Measurements from ENCODE around the gene SLC7A4.

GRCh38 chr22:21067901-21068680 lies 35.7 kb upstream of the SLC7A4 start:
- TF ChIP-seq, protein P1, sequence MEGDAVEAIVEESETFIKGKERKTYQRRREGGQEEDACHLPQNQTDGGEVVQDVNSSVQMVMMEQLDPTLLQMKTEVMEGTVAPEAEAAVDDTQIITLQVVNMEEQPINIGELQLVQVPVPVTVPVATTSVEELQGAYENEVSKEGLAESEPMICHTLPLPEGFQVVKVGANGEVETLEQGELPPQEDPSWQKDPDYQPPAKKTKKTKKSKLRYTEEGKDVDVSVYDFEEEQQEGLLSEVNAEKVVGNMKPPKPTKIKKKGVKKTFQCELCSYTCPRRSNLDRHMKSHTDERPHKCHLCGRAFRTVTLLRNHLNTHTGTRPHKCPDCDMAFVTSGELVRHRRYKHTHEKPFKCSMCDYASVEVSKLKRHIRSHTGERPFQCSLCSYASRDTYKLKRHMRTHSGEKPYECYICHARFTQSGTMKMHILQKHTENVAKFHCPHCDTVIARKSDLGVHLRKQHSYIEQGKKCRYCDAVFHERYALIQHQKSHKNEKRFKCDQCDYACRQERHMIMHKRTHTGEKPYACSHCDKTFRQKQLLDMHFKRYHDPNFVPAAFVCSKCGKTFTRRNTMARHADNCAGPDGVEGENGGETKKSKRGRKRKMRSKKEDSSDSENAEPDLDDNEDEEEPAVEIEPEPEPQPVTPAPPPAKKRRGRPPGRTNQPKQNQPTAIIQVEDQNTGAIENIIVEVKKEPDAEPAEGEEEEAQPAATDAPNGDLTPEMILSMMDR (IDR thresholded peaks at IDR 0.05; ENCODE audit: insufficient read depth, low read depth, low read length): no peak
- TF ChIP-seq EZH2 (IDR thresholded peaks at IDR 0.05; ENCODE audit: insufficient read depth, low read length): no peak

Measured in astrocyte (in vitro differentiated cells and primary cell).